ENCODE results near the gene RPS6KA3. TPM values are rescaled to one million over a fixed set of nuclear protein-coding genes. Genes with fewer than 3 reads are reported as not detected.

RPS6KA3 gene
- total and polyA plus RNA-seq, 9 of the 15 experiments (the other 6 are each of a cell fraction or from before 2014, with no cell fraction given) = 10.9 to 61.9 (median 37.4) TPM

- TF ChIP-seq CUX1 (CRISPR knock-in tag; IDR thresholded peaks at IDR 0.05) (no peak), BRD4 (IDR thresholded peaks at IDR 0.05) (no peak), E2F3 (CRISPR knock-in tag; IDR thresholded peaks at IDR 0.05) (peak; percentile 73; the same call in 1 of the 2 replicates), MTA2 (IDR thresholded peaks at IDR 0.05; ENCODE audit: low read depth) (no peak), SAP30 (IDR thresholded peaks at IDR 0.05; ENCODE audit: borderline replicate concordance, insufficient read depth, low read depth, low read length, poor library complexity, severe bottlenecking) (no peak), CTCFL (IDR thresholded peaks at IDR 0.05; ENCODE audit: borderline replicate concordance, insufficient read depth, low read depth, low read length, poor library complexity, severe bottlenecking) (no peak), WHSC1 (IDR thresholded peaks at IDR 0.05; ENCODE audit: low read length) (no peak), PHTF2 (CRISPR knock-in tag; IDR thresholded peaks at IDR 0.05) (no peak), RUNX1 (IDR thresholded peaks at IDR 0.05; ENCODE audit: low read depth) (no peak), HCFC1 (IDR thresholded peaks at IDR 0.05; ENCODE audit: low read depth, low read length) (peak; percentile 76)
- TF ChIP-seq, protein P1, sequence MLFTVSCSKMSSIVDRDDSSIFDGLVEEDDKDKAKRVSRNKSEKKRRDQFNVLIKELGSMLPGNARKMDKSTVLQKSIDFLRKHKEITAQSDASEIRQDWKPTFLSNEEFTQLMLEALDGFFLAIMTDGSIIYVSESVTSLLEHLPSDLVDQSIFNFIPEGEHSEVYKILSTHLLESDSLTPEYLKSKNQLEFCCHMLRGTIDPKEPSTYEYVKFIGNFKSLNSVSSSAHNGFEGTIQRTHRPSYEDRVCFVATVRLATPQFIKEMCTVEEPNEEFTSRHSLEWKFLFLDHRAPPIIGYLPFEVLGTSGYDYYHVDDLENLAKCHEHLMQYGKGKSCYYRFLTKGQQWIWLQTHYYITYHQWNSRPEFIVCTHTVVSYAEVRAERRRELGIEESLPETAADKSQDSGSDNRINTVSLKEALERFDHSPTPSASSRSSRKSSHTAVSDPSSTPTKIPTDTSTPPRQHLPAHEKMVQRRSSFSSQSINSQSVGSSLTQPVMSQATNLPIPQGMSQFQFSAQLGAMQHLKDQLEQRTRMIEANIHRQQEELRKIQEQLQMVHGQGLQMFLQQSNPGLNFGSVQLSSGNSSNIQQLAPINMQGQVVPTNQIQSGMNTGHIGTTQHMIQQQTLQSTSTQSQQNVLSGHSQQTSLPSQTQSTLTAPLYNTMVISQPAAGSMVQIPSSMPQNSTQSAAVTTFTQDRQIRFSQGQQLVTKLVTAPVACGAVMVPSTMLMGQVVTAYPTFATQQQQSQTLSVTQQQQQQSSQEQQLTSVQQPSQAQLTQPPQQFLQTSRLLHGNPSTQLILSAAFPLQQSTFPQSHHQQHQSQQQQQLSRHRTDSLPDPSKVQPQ (CRISPR knock-in tag; IDR thresholded peaks at IDR 0.05; ENCODE audit: borderline replicate concordance) = no peak
- TF ChIP-seq, protein P2, sequence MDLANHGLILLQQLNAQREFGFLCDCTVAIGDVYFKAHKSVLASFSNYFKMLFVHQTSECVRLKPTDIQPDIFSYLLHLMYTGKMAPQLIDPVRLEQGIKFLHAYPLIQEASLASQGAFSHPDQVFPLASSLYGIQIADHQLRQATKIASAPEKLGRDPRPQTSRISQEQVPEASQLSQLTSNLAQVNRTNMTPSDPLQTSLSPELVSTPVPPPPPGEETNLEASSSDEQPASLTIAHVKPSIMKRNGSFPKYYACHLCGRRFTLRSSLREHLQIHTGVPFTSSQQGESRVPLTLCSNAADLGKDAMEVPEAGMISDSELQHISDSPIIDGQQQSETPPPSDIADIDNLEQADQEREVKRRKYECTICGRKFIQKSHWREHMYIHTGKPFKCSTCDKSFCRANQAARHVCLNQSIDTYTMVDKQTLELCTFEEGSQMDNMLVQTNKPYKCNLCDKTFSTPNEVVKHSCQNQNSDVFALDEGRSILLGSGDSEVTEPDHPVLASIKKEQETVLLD (IDR thresholded peaks at IDR 0.05) = peak; percentile 52; the same call in 1 of the 2 replicates
- TF ChIP-seq, protein P3, sequence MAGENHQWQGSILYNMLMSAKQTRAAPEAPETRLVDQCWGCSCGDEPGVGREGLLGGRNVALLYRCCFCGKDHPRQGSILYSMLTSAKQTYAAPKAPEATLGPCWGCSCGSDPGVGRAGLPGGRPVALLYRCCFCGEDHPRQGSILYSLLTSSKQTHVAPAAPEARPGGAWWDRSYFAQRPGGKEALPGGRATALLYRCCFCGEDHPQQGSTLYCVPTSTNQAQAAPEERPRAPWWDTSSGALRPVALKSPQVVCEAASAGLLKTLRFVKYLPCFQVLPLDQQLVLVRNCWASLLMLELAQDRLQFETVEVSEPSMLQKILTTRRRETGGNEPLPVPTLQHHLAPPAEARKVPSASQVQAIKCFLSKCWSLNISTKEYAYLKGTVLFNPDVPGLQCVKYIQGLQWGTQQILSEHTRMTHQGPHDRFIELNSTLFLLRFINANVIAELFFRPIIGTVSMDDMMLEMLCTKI (IDR thresholded peaks at IDR 0.05; ENCODE audit: partially characterized antibody) = no peak
These were observed at the start of gene RPS6KA3 (continued) for GRCh38 chrX:20266810-20267606.
